SU-DHL-6 (cell line): ENCODE data around the gene CKMT2.

Experiments
- CTCF ChIP-seq: fragments of 200-600 bp; sonication (generic); IDR thresholded peaks from one replicate; pipeline ENCODE4 v1.5.1; 2017; ENCODE audit warnings: antibody characterized with exemption, mild to moderate bottlenecking, low read length, moderate library complexity; ENCODE audit not compliant: insufficient read depth, poor library complexity, severe bottlenecking
- EZH2phosphoT487 ChIP-seq: fragments of 200-600 bp; sonication (generic), shearing (Covaris generic); conservative IDR thresholded peaks from 2 replicates; pipeline ENCODE4 v1.6.1; 2018; ENCODE audit warnings: mild to moderate bottlenecking, antibody characterized with exemption, low read length, moderate library complexity, mixed read lengths

- TF ChIP-seq CTCF, result no peak
- TF ChIP-seq EZH2phosphoT487, result no peak
Measured at GRCh38 chr5:81184749-81185110, 48.4 kb upstream of the CKMT2 start.
